BE2C (cell line): ENCODE measurements around the gene IQSEC1.

Experiments used
- DNase-seq: peaks from one replicate; pipeline ENCODE4 v3.0.0-alpha.2; 2020
- H3K27me3 ChIP-seq: fragments of 250-450 bp; sonication (Bioruptor Pico); 2 replicates; pipeline ENCODE4 v1.5.1; 2020; ENCODE audit warnings: mild to moderate bottlenecking
- H3K36me3 ChIP-seq: fragments of 250-450 bp; sonication (Bioruptor Pico); 2 replicates; pipeline ENCODE4 v1.5.1; 2020; ENCODE audit warnings: mild to moderate bottlenecking
- H3K4me1 ChIP-seq: fragments of 250-450 bp; sonication (Bioruptor Pico); 2 replicates; pipeline ENCODE4 v1.5.1; 2020
- H3K4me3 ChIP-seq: 2 replicates; pipeline ENCODE4 v1.5.1; 2011; ENCODE audit warnings: low read depth, low read length
- H3K9me3 ChIP-seq: fragments of 250-450 bp; sonication (Bioruptor Pico); 2 replicates; pipeline ENCODE4 v1.5.1; 2020
- TF ChIP-seq, protein P1 (sequence below): IDR thresholded peaks from 2 replicates; pipeline ENCODE4 v1.5.1; 2012; ENCODE audit warnings: mild to moderate bottlenecking, low read depth, low read length

IQSEC1 gene

DNA sequence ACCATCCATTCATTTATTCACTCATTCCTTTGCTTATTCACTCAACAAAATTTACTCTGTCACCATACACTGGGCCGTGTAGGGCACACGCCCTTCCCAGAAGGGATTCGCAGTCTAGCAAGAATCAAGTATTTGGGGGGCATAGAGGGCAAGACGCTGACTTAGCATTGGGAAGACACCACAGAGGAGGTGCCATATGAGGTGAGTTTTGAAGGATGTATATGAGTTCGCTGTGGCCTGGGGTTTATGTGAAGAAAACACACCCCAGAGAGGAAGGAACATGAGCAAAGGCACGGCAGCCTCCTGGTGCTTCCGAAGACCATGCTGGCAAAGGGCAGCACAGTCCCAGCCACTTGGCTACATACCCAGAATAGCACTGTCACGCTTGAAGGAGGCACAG, 23.1 kb upstream of the IQSEC1 start:
- TF ChIP-seq, protein P1, sequence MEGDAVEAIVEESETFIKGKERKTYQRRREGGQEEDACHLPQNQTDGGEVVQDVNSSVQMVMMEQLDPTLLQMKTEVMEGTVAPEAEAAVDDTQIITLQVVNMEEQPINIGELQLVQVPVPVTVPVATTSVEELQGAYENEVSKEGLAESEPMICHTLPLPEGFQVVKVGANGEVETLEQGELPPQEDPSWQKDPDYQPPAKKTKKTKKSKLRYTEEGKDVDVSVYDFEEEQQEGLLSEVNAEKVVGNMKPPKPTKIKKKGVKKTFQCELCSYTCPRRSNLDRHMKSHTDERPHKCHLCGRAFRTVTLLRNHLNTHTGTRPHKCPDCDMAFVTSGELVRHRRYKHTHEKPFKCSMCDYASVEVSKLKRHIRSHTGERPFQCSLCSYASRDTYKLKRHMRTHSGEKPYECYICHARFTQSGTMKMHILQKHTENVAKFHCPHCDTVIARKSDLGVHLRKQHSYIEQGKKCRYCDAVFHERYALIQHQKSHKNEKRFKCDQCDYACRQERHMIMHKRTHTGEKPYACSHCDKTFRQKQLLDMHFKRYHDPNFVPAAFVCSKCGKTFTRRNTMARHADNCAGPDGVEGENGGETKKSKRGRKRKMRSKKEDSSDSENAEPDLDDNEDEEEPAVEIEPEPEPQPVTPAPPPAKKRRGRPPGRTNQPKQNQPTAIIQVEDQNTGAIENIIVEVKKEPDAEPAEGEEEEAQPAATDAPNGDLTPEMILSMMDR, result no peak
- Histone ChIP-seq H3K27me3 (no peaks in the 10 kb centered on the region), H3K4me3 (no peak overlapping the region), H3K9me3 (no peaks in the 10 kb centered on the region), H3K4me1 (no peaks in the 10 kb centered on the region), H3K36me3 (no peaks in the 10 kb centered on the region)
- no peak for DNase-seq

DNA sequence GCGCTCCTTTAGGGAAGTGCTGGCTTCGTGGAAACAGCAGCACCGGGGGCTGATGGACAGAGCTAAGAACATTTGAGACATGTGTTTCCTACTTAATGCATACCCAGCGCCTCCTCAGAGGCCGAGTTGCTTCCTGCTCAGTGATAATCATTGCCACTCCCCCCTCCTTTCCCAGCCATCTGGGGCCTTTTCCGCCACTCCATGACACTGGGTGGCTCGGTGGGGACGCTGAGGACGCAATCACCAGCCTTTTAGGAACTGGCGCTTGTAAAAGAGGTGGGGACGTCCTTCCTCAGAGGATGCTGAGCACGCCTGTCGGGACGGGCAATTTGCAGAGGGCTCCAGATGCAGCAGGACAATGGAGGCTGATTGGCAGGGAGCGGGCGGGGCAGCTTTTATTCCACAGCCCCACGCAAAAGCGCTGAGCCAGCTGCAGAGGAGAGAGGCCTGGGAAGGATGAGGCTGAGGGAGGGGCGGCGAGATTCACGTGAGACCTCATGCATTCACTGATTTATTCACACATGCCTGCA, 22.2 kb upstream of the IQSEC1 start:
- no peaks in the 10 kb centered on the region for H3K4me1 ChIP-seq
- no peaks in the 10 kb centered on the region for H3K9me3 ChIP-seq
- H3K4me3 ChIP-seq, result no peak overlapping the region
- DNase-seq, result no peak
- TF ChIP-seq, protein P1, result no peak
- H3K27me3 ChIP-seq, result no peaks in the 10 kb centered on the region
- H3K36me3 ChIP-seq, result no peaks in the 10 kb centered on the region

DNA sequence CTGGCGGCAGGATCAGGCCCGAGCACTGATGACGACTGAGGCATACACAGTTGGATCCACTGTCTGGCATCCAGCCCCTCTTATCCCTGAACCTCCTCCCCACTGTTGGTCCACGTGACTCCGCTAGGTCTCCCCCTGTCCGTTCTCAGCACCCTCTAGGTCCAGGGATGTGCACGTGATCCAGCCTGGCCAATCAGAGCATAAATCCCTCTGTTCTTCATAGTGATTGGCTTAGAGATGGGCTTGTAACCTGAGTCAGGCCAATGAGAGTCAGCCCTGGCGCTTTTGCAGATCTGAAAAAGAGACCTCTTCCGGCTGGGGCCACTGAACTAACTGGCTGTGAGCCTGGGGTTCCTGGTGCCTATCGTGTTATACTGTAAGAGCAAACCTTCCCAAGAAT, 20.5 kb upstream of the IQSEC1 start:
- DNase-seq, result no peak
- TF ChIP-seq, protein P1, result no peak
- Histone ChIP-seq H3K36me3 (no peaks in the 10 kb centered on the region), H3K4me1 (no peaks in the 10 kb centered on the region), H3K4me3 (no peak overlapping the region), H3K27me3 (no peaks in the 10 kb centered on the region), H3K9me3 (no peaks in the 10 kb centered on the region)

DNA sequence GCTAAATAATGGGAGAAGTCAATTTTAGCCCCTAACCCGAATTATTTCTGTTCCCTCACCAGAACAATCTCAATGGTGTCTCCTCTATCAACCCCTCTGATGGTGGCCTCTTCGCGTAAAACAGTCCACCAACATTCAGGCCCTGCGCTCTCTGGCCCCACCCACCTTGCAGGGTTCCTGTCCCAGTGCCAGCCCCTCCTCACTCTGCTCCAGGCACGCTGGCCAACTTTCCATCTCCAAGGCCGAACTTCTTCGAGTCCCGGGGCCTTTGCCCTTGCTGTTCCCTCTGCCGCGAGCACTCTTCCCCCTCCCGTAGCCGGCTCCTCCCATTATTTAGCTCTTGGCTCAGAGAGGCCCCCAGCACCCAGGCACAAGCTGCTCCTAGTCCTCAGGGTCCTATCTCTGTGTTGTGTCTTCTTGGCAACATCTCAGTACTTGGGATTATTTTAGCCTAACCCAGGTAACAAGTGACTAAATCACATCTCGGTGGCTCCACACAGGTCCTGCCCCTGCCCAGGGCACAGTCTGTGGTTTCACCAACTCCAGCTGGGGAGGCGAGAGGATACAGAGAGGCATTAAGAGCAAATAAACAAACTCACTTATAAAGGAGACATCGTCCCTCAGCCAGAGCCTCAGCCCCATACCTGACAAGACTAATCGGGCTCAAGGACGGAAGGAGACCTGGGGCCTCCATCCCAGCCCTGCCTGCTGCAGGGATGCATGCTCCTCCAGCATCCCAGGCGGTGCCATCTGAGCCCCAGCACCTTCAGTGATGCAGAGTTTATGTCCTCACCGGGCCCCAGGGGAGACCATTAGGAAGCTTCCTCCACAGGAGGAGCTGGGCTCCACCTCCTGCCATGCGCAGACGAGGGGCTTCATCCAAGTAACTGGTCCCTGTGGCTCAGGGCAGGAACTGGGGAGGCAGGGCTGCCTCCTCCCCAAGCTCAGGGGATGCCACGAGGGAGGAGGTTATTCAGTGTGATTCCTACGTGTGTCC, 19.7 kb upstream of the IQSEC1 start:
- TF ChIP-seq, protein P1, result no peak
- no peak for DNase-seq
- no peaks in the 10 kb centered on the region for H3K4me1 ChIP-seq
- H3K36me3 ChIP-seq, result no peaks in the 10 kb centered on the region
- H3K4me3 ChIP-seq, result no peak overlapping the region
- no peaks in the 10 kb centered on the region for H3K9me3 ChIP-seq
- no peaks in the 10 kb centered on the region for H3K27me3 ChIP-seq

DNA sequence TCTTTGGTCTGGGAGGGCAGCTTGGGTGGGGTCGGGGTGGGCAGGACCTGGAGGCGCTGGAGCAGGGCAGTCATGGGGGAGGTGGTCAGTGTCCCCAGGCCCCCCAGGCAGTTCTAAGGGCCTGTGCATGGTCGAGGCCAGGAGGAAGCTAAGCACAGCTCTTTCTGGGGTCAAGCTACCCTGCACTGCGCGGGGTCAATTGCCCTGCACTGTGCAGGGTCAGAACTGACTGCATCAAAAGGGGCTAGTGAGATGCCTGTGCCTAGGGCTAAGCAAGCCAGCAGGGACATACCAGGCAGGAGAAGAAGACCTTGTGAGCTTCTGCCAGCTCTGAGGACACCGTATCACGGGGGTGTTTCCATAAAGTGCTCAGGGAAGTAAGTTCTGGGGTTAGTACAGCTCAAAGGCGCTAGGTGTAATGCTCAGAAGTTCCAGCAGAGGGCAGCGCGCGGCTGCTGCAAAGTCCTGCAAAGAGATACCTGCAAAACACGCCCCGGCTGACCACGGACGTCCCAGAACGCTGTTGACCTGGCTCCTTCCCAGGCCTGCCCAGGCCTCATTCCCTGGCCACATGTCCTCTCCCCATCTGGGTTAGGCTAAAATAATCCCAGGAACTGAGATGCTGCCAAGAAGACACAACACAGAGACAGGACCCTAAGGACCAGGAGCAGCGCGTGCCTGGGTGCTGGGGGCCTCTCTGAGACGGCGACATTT, 18.8 kb upstream of the IQSEC1 start:
- H3K4me1 ChIP-seq, result no peaks in the 10 kb centered on the region
- H3K4me3 ChIP-seq, result no peak overlapping the region
- no peaks in the 10 kb centered on the region for H3K9me3 ChIP-seq
- DNase-seq, result peak; percentile 65
- H3K36me3 ChIP-seq, result no peaks in the 10 kb centered on the region
- no peaks in the 10 kb centered on the region for H3K27me3 ChIP-seq
- TF ChIP-seq, protein P1, result peak; percentile 77
